NCI-H2107 treated with DMSO at 0.1 percent for 48 hours (cell line): Measurements from ENCODE around the gene CD47.

Experiments used
- DNase-seq: peaks from one replicate; lab custom pipeline; 2025; ENCODE audit not compliant: unreplicated experiment; lab: John Stamatoyannopoulos, UW

The CD47 gene

DNA sequence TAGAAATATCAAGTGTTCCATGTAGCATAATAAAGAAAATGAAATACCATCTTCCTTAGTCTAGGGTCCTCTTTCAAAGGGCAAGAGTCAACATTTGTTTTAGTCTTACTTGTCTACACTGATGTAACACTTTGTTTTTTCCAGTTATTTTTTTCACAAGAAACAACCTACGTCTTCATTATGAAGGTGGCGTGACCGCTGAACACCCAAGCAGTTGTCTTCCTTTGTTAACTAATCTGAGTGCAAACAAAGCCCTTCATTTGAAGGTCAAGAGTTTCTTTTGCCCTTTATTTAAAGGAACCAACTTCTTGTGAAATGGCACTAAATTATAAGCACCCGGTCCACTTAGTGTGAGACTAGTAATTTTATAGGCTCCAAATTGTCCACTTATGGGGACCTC is 73.2 kb downstream of the CD47 start:
- no peak for DNase-seq

- no peak for DNase-seq
Measured at GRCh38 chr3:108014943-108015342, 75.9 kb downstream of the CD47 start.

GRCh38 chr3:108013141-108014055 is 77.4 kb downstream of the CD47 start:
- DNase-seq: no peak

DNA sequence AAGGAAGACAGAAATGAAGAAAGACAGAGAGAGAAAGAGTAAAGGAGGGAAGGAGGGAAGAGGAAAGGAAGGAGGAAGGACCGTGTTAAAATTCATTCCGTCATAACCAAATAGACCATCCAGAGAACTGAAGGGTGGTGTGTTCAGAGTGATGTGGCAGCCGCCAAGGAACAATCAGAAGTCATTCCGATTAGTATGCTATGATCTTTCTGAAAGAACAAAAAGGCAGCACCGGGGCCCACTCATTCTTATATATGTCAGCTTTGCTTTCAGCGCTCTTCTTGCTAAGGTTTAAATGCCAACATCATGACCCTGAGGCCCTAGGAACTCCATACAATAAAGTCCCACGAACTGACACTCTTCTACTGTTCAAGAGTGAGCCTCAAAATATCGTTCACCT is 78.5 kb downstream of the CD47 start:
- DNase-seq: no peak

GRCh38 chr3:108011616-108012015 is 79.2 kb downstream of the CD47 start:
- DNase-seq: no peak

- DNase-seq: no peak
Measured at GRCh38 chr3:108008931-108009639, 81.7 kb downstream of the CD47 start.

GRCh38 chr3:108008106-108008505 is 82.7 kb downstream of the CD47 start:
- DNase-seq: no peak

DNA sequence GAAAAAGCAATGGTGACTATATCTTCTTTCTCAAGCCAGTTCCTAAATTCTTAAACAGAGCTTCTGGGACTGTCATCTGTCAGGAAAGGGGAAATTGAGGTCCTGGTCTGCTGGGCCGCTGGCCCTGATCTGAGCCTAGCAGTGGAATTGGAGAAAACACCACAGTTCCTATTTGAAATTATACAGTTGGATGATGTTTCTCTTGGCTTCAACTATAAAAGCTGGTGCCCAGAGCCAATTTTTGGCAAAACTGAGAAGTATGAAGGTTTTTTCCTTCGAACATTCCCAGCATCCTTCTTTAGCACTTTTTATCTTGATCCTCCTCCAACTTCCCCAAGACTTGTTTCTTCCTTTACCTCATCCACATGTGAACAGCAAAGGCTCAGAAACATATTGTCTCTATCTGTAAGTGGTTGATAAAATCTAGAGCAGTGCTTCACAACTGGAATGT is 83.9 kb downstream of the CD47 start:
- DNase-seq: no peak

- no peak for DNase-seq
Measured at GRCh38 chr3:108006077-108006771, 84.6 kb downstream of the CD47 start.

DNA sequence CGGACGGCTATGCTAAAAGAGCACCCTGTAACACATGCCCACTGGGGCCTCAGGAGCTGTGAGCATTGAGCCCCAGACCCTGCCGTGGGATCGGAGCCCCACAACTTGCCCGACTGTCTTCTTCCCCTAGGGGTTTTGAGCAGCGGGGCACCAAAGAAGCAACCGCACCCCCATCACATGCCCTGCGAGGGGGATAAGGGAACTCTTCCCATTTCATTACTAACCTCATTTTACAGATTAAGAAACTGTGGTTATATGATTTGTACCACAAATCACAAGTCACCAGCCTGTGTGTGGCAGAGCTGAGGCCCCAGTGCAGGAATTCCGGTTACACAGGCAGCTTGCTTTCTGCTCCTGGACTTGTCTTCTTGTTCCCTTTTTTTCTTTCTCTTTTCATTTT is 86.2 kb downstream of the CD47 start:
- no peak for DNase-seq

DNA sequence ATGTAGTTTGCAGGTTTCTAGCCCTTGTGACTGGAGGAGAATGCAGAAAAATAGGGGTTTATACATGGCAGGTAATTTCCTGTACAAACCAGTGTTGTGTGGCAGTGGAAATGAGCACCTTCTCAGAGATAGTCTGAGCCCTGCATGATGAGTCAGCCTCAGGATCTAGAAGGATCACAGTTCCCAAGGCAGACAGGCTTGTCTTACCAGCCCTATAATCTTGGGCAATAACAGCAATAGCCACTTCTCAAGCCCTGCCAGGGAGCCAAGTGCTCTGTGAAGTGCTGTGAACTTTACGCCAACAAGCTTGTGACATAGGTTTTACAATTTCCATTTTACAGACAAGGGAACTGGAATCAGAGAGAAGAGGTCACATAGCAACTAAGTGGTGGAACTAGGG is 89.4 kb downstream of the CD47 start:
- no peak for DNase-seq

- DNase-seq: no peak
Measured at GRCh38 chr3:107999215-107999775, 91.5 kb downstream of the CD47 start.

GRCh38 chr3:107997671-107998070 is 93.2 kb downstream of the CD47 start:
- no peak for DNase-seq

GRCh38 chr3:107995823-107996222 is 95.0 kb downstream of the CD47 start:
- no peak for DNase-seq

DNA sequence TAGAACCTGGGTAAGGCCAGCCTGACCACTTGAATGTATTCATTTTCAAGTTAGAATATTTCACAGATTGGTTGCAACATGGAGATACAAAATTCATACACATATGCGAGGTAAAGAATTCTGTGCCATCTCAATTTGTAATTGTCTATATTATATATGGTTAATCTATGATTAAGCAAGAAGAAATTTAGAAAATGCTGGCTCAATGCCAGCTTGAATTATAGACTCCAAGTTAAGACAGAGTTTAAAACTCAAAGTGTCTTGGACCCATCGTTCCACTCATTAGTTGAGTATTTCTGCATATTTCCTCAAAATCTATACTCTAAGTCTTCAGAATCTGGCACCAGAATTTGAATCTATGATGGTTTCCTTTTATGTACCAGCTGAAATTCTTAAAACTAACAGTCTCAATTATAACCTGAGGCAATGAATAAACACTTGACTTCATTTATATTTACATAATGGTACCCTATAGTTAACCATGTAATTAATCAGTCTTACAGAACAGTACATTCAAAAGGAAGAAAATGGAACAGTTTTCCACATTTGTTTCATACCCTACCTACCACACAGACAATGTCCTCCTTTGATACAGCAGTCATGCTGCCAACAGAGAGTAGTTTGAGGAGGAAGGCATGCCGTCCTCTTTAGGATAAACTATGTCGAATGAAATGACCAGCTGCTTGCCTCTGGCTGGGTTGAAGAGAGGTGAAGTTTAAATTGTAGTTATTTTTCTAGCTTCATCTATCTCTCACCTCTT is 95.7 kb downstream of the CD47 start:
- no peak for DNase-seq

GRCh38 chr3:107994181-107994580 is 96.7 kb downstream of the CD47 start:
- no peak for DNase-seq

- no peak for DNase-seq
Measured at GRCh38 chr3:107993771-107994170, 97.1 kb downstream of the CD47 start.
